ENCODE results near the gene KCNH2.
A peak's percentile ranks its signal among the peaks of the same experiment; 100 is the strongest.

DNA sequence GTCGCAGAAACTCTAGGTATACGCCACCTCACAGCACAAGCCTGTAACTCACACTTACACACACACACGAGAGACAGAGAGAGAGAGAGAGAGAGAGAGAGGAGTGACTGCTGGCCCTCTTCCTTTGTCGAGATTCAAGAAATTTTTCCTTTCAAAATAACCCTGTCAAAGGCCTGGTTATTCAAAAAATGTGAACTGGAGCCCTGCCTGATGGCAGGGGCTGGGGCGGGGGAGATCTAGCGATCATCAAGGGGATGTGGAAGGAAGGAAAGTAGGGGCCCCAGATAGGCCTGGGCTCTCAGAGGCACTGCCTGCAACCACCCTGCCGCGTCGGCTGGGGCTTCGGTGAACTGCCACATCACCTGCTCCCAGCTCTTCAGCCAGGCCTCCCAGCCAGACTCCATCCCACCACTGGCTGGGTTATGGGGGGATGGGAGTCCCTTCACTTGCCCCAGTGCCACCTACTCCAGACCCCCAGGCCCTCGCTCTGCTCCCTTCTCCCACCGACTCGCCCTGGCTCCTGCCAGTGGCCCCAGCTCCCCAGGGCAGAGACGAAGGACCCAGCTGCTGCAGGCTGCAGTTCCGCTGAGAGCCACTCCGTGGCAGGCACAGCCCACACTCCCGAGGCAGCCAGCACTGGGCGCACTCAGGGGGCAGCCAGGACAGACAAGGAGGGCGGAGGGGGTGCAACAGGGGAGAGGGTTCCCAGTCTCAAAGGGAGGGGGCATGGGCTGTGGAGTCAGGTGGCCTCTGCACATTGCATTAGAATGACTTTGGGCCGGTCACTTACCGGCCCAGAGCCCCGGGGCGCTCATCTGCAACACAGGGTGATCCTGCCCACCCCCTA is 15.3 kb downstream of the KCNH2 start:
- TF ChIP-seq, protein P1, sequence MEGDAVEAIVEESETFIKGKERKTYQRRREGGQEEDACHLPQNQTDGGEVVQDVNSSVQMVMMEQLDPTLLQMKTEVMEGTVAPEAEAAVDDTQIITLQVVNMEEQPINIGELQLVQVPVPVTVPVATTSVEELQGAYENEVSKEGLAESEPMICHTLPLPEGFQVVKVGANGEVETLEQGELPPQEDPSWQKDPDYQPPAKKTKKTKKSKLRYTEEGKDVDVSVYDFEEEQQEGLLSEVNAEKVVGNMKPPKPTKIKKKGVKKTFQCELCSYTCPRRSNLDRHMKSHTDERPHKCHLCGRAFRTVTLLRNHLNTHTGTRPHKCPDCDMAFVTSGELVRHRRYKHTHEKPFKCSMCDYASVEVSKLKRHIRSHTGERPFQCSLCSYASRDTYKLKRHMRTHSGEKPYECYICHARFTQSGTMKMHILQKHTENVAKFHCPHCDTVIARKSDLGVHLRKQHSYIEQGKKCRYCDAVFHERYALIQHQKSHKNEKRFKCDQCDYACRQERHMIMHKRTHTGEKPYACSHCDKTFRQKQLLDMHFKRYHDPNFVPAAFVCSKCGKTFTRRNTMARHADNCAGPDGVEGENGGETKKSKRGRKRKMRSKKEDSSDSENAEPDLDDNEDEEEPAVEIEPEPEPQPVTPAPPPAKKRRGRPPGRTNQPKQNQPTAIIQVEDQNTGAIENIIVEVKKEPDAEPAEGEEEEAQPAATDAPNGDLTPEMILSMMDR (IDR thresholded peaks at IDR 0.05; ENCODE audit: insufficient read depth, low read length, poor library complexity, severe bottlenecking), result peak; percentile 50
- no peak for TF ChIP-seq EZH2phosphoT487 (conservative IDR thresholded peaks at IDR 0.05; ENCODE audit: low read length)

Data from SU-DHL-6 (cell line).